Heart right ventricle (tissue), 16 donors: Measurements from ENCODE around the gene IL12RB2. TPM values are rescaled to one million over a fixed set of nuclear protein-coding genes. Genes with fewer than 3 reads are reported as not detected.

Experiments
- ATAC-seq, 8 donors: fragments of 200-7000 bp; cut with Tn5 transposase; one replicate each; pipeline ENCODE4 v1.9.1; 2020; ENCODE audit warnings: mild to moderate bottlenecking in 8 of 8, moderate library complexity in 8 of 8, moderate number of reproducible peaks in 1 of 8
- DNase-seq, 2 donors: peaks; one replicate each; pipeline ENCODE4 v3.0.0-alpha.2; 2020
- H3K27ac ChIP-seq, 10 donors: fragments of 200-600 bp; sonication (generic) in 2 of 10; one replicate each; pipeline versions ENCODE4 v1.5.0 to v1.8.0; 2020 to 2022; ENCODE audit warnings: mild to moderate bottlenecking in 3 of 10
- H3K27me3 ChIP-seq, 7 donors: fragments of 200-600 bp; one replicate each; pipeline ENCODE4 v1.8.0; 2021 to 2022; ENCODE audit warnings: mild to moderate bottlenecking in 2 of 7
- H3K36me3 ChIP-seq, 9 donors: fragments of 200-600 bp; sonication (generic) in 1 of 9; one replicate each; pipeline versions ENCODE4 v1.5.0 to v1.8.0; 2020 to 2022; ENCODE audit warnings: mild to moderate bottlenecking in 2 of 9
- H3K4me1 ChIP-seq, 9 donors: fragments of 200-600 bp; sonication (generic) in 1 of 9; one replicate each; pipeline versions ENCODE4 v1.5.0 to v1.8.0; 2020 to 2022; ENCODE audit warnings: mild to moderate bottlenecking in 4 of 9
- H3K4me3 ChIP-seq, 10 donors: fragments of 200-600 bp; sonication (generic) in 2 of 10; one replicate each; pipeline versions ENCODE4 v1.5.0 to v1.8.0; 2020 to 2022; ENCODE audit warnings: mild to moderate bottlenecking in 7 of 10, moderate library complexity in 2 of 10
- H3K9me3 ChIP-seq, 11 donors: fragments of 200-600 bp in 10 of 11; sonication (generic) in 2 of 11; one replicate each; pipeline versions ENCODE4 v1.5.0 to v1.8.0; 2013 to 2022; ENCODE audit warnings: mild to moderate bottlenecking in 2 of 11, control low read depth in 1 of 11, moderate library complexity in 1 of 11
- WGBS, 2 donors: extraction: QIAGEN DNeasy Blood & Tissue Kit; methylation state at CpG; one replicate each; pipeline ENCODE4 v1.1.7; 2013; ENCODE audit warnings: inconsistent platforms in 1 of 2; 5-methylcytosine and 5-hydroxymethylcytosine counted together
- intact Hi-C, 10 donors: fragments of 100-400 bp; cut with DNase I; formaldehyde crosslinking; loops; one replicate each; pipeline versions ENCODE4 v1.11.1 to v1.14.2; 2022
- polyA plus RNA-seq, 2 donors: library from polyadenylated mRNA; stranded (reverse); fragments of 200-250 nt; gene quantifications; one replicate each; pipeline ENCODE4 v1.2.3, GENCODE V29; 2013
- total RNA-seq, 10 donors: library from RNA; stranded (reverse); fragmentation: NEBNext Ultra II Directional in 3 of 10; extraction: Animal tissue kit (Norgen Biotek cat#: 25700) in 3 of 10; gene quantifications; one replicate each; pipeline versions ENCODE4 v1.2.1 to v1.2.4, GENCODE V29; 2021 to 2023
- TF ChIP-seq, protein P1 (sequence below), 9 donors: fragments of 200-600 bp; sonication (generic) in 2 of 9; IDR thresholded peaks; one replicate each; pipeline versions ENCODE4 v1.5.0 to v1.8.0; 2021 to 2022; ENCODE audit warnings: antibody characterized with exemption in 9 of 9, mild to moderate bottlenecking in 5 of 9, moderate library complexity in 1 of 9
- donor health status: Arrhythmogenic right ventricular cardiomyopathy.
- donor health status: ischemic (EF 13 %, LVEDD 7.1; RV severe dilation, severe dysfunction).
- donor health status: healthy with polysubstance abuse.
- donor health status: DM: no; HTN: yes; CAD: no.
- donor health status: DM: no; HTN: no; CAD: no.
- donor health status: ischemic (EF 25% LVEDD 6.9; RV normal size, moderate dysfunction).
- donor health status: ischemic (EF 25% LVEDD 5.7; RV mildly dilated, moderate dysfunction).
- donor health status: healthy.
- donor health status: DM: yes; HTN: yes; CAD: no.
- donor health status: Ischemic cardiomyopathy.
- donor health status: ischemic (EF 35%, LVEDD 5.7; RV mildly dilated, moderate dysfunction).
- donor health status: nonischemic (EF 11% LVEDD 7.7; RV severe dilation, severe dysfunction).
- donor health status: DM: yes; HTN: yes; CAD: no.
- donor health status: PGD.
- donor health status: ischemic (EF 29% LVEDD 5.4; RV normal size, mild dysfunction).
- donor health status: nonischemic (EF 23%, LVEDD 6.1; RV moderate dilation, normal function).

IL12RB2 gene
- total and polyA plus RNA-seq, 12 donors: 0.09 to 1.2 (median 0.22) TPM; not detected in 1

DNA sequence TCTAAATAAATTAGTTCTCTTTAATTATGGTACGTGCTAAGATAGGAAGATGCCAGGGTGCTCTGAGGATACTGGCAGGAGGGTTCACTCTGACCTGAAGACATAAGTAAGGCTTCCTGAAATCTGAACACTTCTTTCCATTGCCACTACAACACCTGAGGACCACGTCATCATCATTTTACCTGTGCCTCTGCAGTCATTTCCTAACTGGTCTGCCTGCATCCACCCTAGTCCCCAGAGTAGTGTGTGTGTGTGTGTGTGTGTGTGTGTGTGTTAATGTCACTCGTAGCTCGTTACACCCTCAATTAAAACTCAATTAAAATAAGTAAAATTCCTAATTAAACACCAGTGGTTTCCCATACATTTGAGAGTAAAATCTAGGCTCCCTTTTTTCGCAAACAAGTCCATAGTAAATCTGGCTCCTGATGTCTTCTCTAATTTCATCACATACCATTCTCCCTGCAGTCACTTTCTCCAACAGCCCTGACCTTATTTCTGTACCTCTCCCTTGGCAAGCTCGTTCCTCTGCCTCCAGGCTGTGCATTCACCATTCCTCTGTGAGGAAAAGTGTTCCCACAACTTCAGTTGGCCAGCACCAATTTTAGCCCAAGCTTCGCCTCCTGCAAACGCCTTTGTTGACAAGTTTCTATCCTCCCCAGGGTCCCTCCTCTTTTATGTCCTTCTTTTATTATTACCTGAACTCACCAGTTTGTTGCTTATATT, 8.7 kb downstream of the IL12RB2 start:
- DNase-seq (no peak), ATAC-seq (peak in 1 of 8 donors; percentile 53)
- Histone ChIP-seq H3K4me1 (peaks cover 0 to 15% (median 0%) of the 10 kb centered on the region in 9 donors), H3K36me3 (no peaks in the 10 kb centered on the region), H3K27ac (no peak overlapping the region), H3K4me3 (no peak overlapping the region), H3K9me3 (no peaks in the 10 kb centered on the region), H3K27me3 (peaks cover 0 to 6% (median 0%) of the 10 kb centered on the region in 7 donors)
- TF ChIP-seq, protein P1, sequence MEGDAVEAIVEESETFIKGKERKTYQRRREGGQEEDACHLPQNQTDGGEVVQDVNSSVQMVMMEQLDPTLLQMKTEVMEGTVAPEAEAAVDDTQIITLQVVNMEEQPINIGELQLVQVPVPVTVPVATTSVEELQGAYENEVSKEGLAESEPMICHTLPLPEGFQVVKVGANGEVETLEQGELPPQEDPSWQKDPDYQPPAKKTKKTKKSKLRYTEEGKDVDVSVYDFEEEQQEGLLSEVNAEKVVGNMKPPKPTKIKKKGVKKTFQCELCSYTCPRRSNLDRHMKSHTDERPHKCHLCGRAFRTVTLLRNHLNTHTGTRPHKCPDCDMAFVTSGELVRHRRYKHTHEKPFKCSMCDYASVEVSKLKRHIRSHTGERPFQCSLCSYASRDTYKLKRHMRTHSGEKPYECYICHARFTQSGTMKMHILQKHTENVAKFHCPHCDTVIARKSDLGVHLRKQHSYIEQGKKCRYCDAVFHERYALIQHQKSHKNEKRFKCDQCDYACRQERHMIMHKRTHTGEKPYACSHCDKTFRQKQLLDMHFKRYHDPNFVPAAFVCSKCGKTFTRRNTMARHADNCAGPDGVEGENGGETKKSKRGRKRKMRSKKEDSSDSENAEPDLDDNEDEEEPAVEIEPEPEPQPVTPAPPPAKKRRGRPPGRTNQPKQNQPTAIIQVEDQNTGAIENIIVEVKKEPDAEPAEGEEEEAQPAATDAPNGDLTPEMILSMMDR (IDR thresholded peaks at IDR 0.05): no peak
- intact Hi-C loops: no loop called here
- WGBS, 2 donors: 64 to 71% methylated on average over 8 of the region's 8 CpGs

DNA sequence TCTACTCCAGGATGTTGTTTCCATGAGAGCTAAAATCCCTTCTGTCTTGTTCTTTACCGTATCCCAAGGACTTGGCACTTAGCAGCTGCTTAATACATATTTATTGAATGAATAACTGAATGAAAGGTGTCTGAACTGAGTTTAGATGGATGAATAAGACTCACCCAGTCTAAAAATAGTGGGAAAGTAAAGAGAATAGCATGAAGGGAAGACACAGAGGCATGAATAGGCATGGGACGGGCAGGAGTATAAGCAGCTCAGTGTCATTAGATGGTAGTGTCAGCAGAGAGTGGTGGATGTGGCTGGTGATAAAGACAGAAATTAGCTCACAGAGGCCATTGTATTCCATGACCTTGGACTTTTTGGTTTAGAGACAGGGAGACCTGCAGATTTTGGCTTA, 9.2 kb downstream of the IL12RB2 start:
- no peak for DNase-seq
- WGBS, 2 donors: 76 to 77% methylated on average over 2 of the region's 2 CpGs
- ATAC-seq: peak in 1 of 8 donors; percentile 30
- H3K4me3 ChIP-seq: no peak overlapping the region
- H3K4me1 ChIP-seq: peaks cover 0 to 15% (median 0%) of the 10 kb centered on the region in 9 donors
- peaks cover 0 to 6% (median 0%) of the 10 kb centered on the region in 7 donors for H3K27me3 ChIP-seq
- no peaks in the 10 kb centered on the region for H3K9me3 ChIP-seq
- TF ChIP-seq, protein P1 (IDR thresholded peaks at IDR 0.05): no peak
- no peak overlapping the region for H3K27ac ChIP-seq
- no peaks in the 10 kb centered on the region for H3K36me3 ChIP-seq
- intact Hi-C loops: no loop called here

- no peak for ATAC-seq
- intact Hi-C loops: no loop called here
Observed at GRCh38 chr1:67317803-67318202, 10.1 kb downstream of the IL12RB2 start.

GRCh38 chr1:67322442-67322841, 14.8 kb downstream of the IL12RB2 start:
- Histone ChIP-seq H3K27me3 (peaks cover 0 to 7% (median 0%) of the 10 kb centered on the region in 7 donors), H3K9me3 (no peaks in the 10 kb centered on the region), H3K4me3 (no peak overlapping the region), H3K36me3 (no peaks in the 10 kb centered on the region), H3K4me1 (no peaks in the 10 kb centered on the region), H3K27ac (no peak overlapping the region)
- TF ChIP-seq, protein P1 (IDR thresholded peaks at IDR 0.05): no peak
- DNase-seq (no peak), ATAC-seq (no peak)
- WGBS, 2 donors: 89 to 93% methylated on average over 1 of the region's 1 CpG
- intact Hi-C loops: no loop called here

More at GRCh38 chr1:67317803-67318202, 10.1 kb downstream of the IL12RB2 start:
- Histone ChIP-seq H3K9me3 (no peaks in the 10 kb centered on the region), H3K4me1 (peaks cover 0 to 9% (median 0%) of the 10 kb centered on the region in 9 donors), H3K27me3 (peaks cover 0 to 6% (median 0%) of the 10 kb centered on the region in 7 donors), H3K4me3 (no peak overlapping the region), H3K36me3 (no peaks in the 10 kb centered on the region), H3K27ac (no peak overlapping the region)
- TF ChIP-seq, protein P1 (IDR thresholded peaks at IDR 0.05): no peak
- DNase-seq: no peak
- 89 to 94% methylated on average over 4 of the region's 4 CpGs for WGBS, 2 donors
